Calu3 (cell line): ENCODE data around the gene LYL1. TPM values are rescaled to one million over a fixed set of nuclear protein-coding genes. Genes with fewer than 3 reads are reported as not detected.

Experiments
- BruUV-seq: library from RNA; stranded (reverse); fragments of 400-500 nt; replicated peaks from 2 replicates; lab custom pipeline; 2021; lab: Mats Ljungman, UMichigan
- CTCF ChIA-PET: fragments of 300-600 bp; sonication (Branson Sonifier 250); formaldehyde crosslinking; loops from one replicate; lab custom pipeline; 2022; ENCODE audit warnings: antibody characterized with exemption; lab: Charles Lee
- DNase-seq: peaks from one replicate; pipeline ENCODE4 v3.0.0; 2022
- H3K27ac Mint-ChIP-seq: one replicate; pipeline ENCODE4 v1.8.0; 2022; ENCODE audit warnings: mixed read lengths; ENCODE audit not compliant: unreplicated experiment
- H3K27me3 Mint-ChIP-seq: one replicate; pipeline ENCODE4 v1.8.0; 2022; ENCODE audit warnings: mixed read lengths; ENCODE audit not compliant: unreplicated experiment
- H3K36me3 Mint-ChIP-seq: one replicate; pipeline ENCODE4 v1.8.0; 2022; ENCODE audit warnings: mild to moderate bottlenecking, moderate library complexity, mixed read lengths; ENCODE audit not compliant: insufficient read depth, unreplicated experiment
- H3K4me1 Mint-ChIP-seq: one replicate; pipeline ENCODE4 v1.8.0; 2022; ENCODE audit warnings: mild to moderate bottlenecking, low read depth, mixed read lengths; ENCODE audit not compliant: unreplicated experiment
- H3K4me3 Mint-ChIP-seq: one replicate; pipeline ENCODE4 v1.8.0; 2022; ENCODE audit warnings: mild to moderate bottlenecking, low read depth, moderate library complexity, mixed read lengths; ENCODE audit not compliant: unreplicated experiment
- H3K9me3 Mint-ChIP-seq: one replicate; pipeline ENCODE4 v1.8.0; 2022; ENCODE audit warnings: low read depth, mixed read lengths; ENCODE audit not compliant: unreplicated experiment
- intact Hi-C: fragments of 100-400 bp; cut with micrococcal nuclease; formaldehyde crosslinking; loops from one replicate; pipeline ENCODE4 v1.10.0; 2022; ENCODE audit not compliant: unreplicated experiment
- total RNA-seq: library from RNA; stranded (reverse); gene quantifications from 2 replicates; pipeline ENCODE4 v1.2.3, GENCODE V29; 2022
- TF ChIP-seq, protein P1 (sequence below): fragments of 200-600 bp; IDR thresholded peaks from one replicate; pipeline ENCODE4 v1.8.0; 2022; ENCODE audit warnings: antibody characterized with exemption; ENCODE audit not compliant: unreplicated experiment

Gene LYL1
- total RNA-seq, 1 experiment from 2014 or later = not detected

DNA sequence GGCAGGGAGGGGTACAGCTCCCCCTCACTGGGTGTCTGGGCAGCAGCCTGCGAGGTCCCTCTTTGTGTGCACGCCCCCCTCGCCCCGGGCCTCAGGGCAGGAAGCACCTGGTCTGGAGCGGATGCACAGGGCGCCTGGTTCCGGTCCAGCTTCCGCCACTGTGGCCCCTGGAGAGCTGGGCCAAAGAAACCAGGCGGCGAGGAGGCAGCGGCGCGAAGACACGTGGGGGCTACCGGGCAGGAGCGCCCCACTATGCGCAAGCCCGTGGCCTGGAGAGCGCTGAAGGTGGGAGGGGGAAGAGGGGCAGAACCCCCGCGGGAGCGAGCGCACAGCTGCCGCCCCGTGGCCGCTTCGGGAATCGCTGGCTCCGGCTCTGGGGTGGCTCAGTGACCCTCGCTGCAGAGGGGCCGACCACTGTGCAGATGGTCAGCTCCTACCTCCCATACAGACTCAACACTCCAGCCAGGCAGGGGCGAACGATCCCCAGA is 1.7 kb upstream of the LYL1 start:
- peaks cover 22% of the 10 kb centered on the region for H3K36me3 Mint-ChIP-seq
- TF ChIP-seq, protein P1, sequence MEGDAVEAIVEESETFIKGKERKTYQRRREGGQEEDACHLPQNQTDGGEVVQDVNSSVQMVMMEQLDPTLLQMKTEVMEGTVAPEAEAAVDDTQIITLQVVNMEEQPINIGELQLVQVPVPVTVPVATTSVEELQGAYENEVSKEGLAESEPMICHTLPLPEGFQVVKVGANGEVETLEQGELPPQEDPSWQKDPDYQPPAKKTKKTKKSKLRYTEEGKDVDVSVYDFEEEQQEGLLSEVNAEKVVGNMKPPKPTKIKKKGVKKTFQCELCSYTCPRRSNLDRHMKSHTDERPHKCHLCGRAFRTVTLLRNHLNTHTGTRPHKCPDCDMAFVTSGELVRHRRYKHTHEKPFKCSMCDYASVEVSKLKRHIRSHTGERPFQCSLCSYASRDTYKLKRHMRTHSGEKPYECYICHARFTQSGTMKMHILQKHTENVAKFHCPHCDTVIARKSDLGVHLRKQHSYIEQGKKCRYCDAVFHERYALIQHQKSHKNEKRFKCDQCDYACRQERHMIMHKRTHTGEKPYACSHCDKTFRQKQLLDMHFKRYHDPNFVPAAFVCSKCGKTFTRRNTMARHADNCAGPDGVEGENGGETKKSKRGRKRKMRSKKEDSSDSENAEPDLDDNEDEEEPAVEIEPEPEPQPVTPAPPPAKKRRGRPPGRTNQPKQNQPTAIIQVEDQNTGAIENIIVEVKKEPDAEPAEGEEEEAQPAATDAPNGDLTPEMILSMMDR = no peak
- CTCF ChIA-PET = interaction anchor here (0.6 kb wide), 2 partner anchors 42 to 43 kb away, joined by 3 to 4 read pairs; no protein-coding TSS in a partner anchor

DNA sequence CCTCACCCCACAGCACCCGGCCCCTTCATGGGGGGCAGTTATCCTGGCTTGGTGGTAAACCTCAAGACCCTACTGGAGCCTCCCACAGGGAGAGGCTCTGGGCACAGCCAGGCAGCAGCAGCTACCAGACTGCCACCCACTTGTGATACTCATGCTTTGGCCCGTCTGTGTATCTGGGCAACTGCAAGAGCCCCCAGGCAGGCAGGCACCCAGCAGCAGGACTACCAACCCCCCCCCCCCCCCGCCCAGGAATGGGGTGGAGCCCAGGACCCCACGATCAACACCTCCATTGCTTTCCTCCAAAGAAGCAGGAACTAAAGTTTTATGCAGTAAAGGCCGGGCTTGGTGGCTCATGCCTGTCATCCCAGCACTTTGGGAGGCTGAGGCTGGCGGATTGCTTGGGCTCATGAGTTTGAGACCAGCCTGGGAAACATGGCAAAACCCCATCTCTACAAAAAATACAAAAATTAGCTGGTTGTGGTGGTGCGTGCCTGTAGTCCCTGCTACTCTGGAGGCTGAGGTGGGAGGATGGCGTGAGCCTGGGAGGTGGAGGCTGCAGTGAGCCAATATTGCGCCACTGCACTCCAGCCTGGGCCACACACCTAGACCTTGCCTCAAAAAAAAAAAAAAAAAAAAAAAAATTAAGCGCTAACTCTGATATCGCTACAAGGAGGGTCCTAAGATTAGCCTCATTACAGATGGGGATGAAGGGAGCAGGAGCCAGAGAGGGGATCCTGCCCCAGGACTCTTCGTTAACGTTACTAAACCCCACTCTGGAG is 1.1 kb upstream of the LYL1 start:
- no TSS peak for BruUV-seq
- H3K27ac Mint-ChIP-seq = no peak overlapping the region
- CTCF ChIA-PET = interaction anchor here (0.6 kb wide), 3 partner anchors 42 to 135 kb away, joined by 3 to 4 read pairs (median 4); no protein-coding TSS in a partner anchor
- no peak for DNase-seq
- H3K4me3 Mint-ChIP-seq = no peak overlapping the region
- TF ChIP-seq, protein P1 = no peak
- intact Hi-C loops = loop anchor here (5.0 kb wide), 1 partner anchor 159 kb away; no protein-coding TSS in a partner anchor
- no peaks in the 10 kb centered on the region for H3K9me3 Mint-ChIP-seq
- peaks cover 22% of the 10 kb centered on the region for H3K36me3 Mint-ChIP-seq
- H3K4me1 Mint-ChIP-seq = no peaks in the 10 kb centered on the region
- no peaks in the 10 kb centered on the region for H3K27me3 Mint-ChIP-seq

More for the DNA sequence above, 1.7 kb upstream of the LYL1 start:
- no peak overlapping the region for H3K27ac Mint-ChIP-seq
- intact Hi-C loops = loop anchor here (5.0 kb wide), 1 partner anchor 158 kb away; no protein-coding TSS in a partner anchor
- H3K27me3 Mint-ChIP-seq = no peaks in the 10 kb centered on the region
- no peak for DNase-seq
- H3K4me3 Mint-ChIP-seq = no peak overlapping the region
- no peaks in the 10 kb centered on the region for H3K9me3 Mint-ChIP-seq
- no peaks in the 10 kb centered on the region for H3K4me1 Mint-ChIP-seq
- BruUV-seq = no TSS peak

DNA sequence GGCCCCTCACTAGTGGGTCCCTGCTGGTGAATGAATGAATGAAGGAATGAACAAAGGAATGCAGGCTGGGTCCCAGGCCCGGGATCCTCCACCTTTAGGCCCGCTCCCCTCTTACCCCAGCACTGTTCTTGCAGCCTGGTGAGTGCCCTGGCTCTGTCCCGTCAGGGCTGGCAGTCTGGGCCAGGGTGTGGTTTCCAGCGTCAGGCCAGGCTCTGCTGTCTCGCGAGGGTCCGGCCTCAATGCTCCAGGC is 317 bp downstream of the LYL1 start:
- H3K4me1 Mint-ChIP-seq = no peaks in the 10 kb centered on the region
- no TSS peak for BruUV-seq
- TF ChIP-seq, protein P1 = no peak
- CTCF ChIA-PET = no interaction called here
- peak overlapping the region; percentile 41 for H3K4me3 Mint-ChIP-seq
- no peaks in the 10 kb centered on the region for H3K9me3 Mint-ChIP-seq
- no peak for DNase-seq
- no peaks in the 10 kb centered on the region for H3K27me3 Mint-ChIP-seq
- peaks cover 26% of the 10 kb centered on the region for H3K36me3 Mint-ChIP-seq
- H3K27ac Mint-ChIP-seq = no peak overlapping the region
- intact Hi-C loops = loop anchor here (5.0 kb wide), 1 partner anchor 160 kb away; no protein-coding TSS in a partner anchor

DNA sequence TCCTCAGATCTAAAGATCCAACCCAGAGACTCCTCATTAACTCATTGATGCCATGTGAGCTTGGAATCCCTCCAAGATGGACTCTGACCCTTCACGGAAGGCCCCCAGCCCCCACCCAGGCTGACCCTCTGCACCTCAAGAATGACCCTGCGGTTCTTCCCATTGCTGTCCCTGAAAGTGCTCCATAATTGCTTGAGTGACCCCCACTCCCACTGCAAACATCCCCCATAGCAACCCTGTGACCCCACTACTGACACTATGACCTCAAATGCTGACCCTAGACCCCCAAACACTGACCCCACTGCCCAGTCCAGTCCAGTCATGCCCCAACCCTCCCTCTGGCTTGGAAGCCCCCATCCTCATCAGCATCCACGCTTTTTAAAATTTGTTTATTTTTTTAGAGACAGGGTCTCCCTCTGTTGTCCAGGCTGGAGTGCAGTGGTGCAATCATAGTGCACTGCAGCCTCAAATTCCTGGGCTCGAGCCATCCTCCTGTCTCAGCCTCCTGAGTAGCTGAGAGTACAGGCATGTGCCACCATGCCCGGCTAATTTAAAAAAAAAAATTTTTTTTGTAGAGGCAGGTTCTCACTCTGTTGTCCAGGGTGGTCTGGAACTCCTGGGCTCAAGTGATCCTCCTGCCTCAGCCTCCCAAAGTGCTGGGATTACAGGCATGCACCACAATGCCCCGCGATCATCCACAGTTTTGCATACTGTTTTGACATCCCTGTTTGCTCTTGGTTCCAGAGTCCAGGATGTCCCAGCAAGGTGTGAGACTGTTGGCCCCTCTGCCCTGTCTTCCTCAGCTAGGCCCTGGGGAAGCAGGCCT is 855 bp downstream of the LYL1 start:
- Mint-ChIP-seq H3K4me3 (peak overlapping the region; percentile 41), H3K4me1 (no peaks in the 10 kb centered on the region), H3K36me3 (peaks cover 22% of the 10 kb centered on the region), H3K9me3 (no peaks in the 10 kb centered on the region), H3K27me3 (no peaks in the 10 kb centered on the region), H3K27ac (no peak overlapping the region)
- CTCF ChIA-PET = interaction anchor here (1.2 kb wide), 1 partner anchor 41 kb away, joined by 4 read pairs; no protein-coding TSS in a partner anchor
- TF ChIP-seq, protein P1 = no peak
- no TSS peak for BruUV-seq
- intact Hi-C loops = loop anchor here (5.0 kb wide), 1 partner anchor 160 kb away; no protein-coding TSS in a partner anchor
- no peak for DNase-seq
